GM12873 (cell line): ENCODE results near the gene IER5.

Source experiments
- CTCF ChIP-seq: IDR thresholded peaks from 2 replicates; pipeline ENCODE4 v1.5.1; 2012; ENCODE audit warnings: low read depth, mild to moderate bottlenecking, moderate library complexity, low read length, control low read depth; ENCODE audit not compliant: insufficient read depth; ENCODE audit errors: missing control alignments

The IER5 gene

GRCh38 chr1:181112071-181112929 lies 23.8 kb downstream of the IER5 start:
- TF ChIP-seq CTCF = no peak

- TF ChIP-seq CTCF = no peak
Observed at GRCh38 chr1:181113059-181113641, 24.6 kb downstream of the IER5 start.

GRCh38 chr1:181114574-181115367 lies 26.3 kb downstream of the IER5 start:
- TF ChIP-seq CTCF = no peak

- no peak for TF ChIP-seq CTCF
Observed at GRCh38 chr1:181115368-181115684, 26.8 kb downstream of the IER5 start.

- no peak for TF ChIP-seq CTCF
Observed at GRCh38 chr1:181116819-181117390, 28.4 kb downstream of the IER5 start.

GRCh38 chr1:181117648-181118449 lies 29.3 kb downstream of the IER5 start:
- no peak for TF ChIP-seq CTCF
